GM12878 (cell line): Measurements from ENCODE around the gene PLS3. TPM values are rescaled to one million over a fixed set of nuclear protein-coding genes. Genes with fewer than 3 reads are reported as not detected.
A peak's percentile ranks its signal among the peaks of the same experiment; 100 is the strongest.

Experiments used
- ATAC-seq: fragments of 200-7000 bp; cut with Tn5 transposase; 3 replicates; pipeline ENCODE4 v1.9.1; 2020; ENCODE audit warnings: mild to moderate bottlenecking, moderate library complexity
- BruUV-seq: library from RNA; stranded (reverse); fragments of 400-500 nt; replicated peaks from 2 replicates; lab custom pipeline; 2021; lab: Mats Ljungman, UMichigan
- CTCF ChIA-PET: fragments of 300-600 bp; sonication (Branson Sonifier 250); formaldehyde crosslinking; extraction: SDS; loops from one replicate; lab custom pipeline; 2021; ENCODE audit warnings: inconsistent platforms; lab: Yijun Ruan, JAX
- POLR2A ChIA-PET: fragments of 350-600 bp; formaldehyde crosslinking; extraction: SDS; loops from one replicate; lab custom pipeline; 2021; ENCODE audit warnings: inconsistent platforms; lab: Charles Lee
- RAD21 ChIA-PET: fragments of 300-600 bp; sonication (Branson Sonifier 250); formaldehyde crosslinking; loops from one replicate; lab custom pipeline; 2023; ENCODE audit warnings: antibody characterized with exemption; ENCODE audit not compliant: unreplicated experiment; lab: Charles Lee
- SMC1A ChIA-PET: fragments of 300-600 bp; sonication (Branson Sonifier 250); formaldehyde crosslinking; loops from one replicate; lab custom pipeline; 2023; ENCODE audit not compliant: unreplicated experiment, uncharacterized antibody; lab: Charles Lee
- DNase-seq: peaks from one replicate; pipeline ENCODE4 v3.0.0-alpha.2; 2011; ENCODE audit warnings: low read depth, low spot score
- FAIRE-seq: peaks from 3 replicates; lab custom pipeline; 2011; peaks lifted over from hg19 to GRCh38; lab: Jason Lieb, UNC
- H2AFZ ChIP-seq: 2 replicates; pipeline ENCODE4 v1.6.0; 2011; ENCODE audit warnings: low read depth, low read length, control low read depth; ENCODE audit not compliant: control insufficient read depth
- H3K27ac ChIP-seq: 2 replicates; pipeline ENCODE4 v1.5.1; 2011; ENCODE audit warnings: control low read depth; ENCODE audit not compliant: control insufficient read depth, insufficient read depth
- H3K27me3 ChIP-seq, 2 experiments: replicated peaks in 1 of 2; 2 replicates each; pipeline versions ENCODE4 v1.6.0 to v1.6.1; 2011; ENCODE audit warnings: low read length in 1 of 2; ENCODE audit not compliant: control insufficient read depth in 2 of 2, insufficient read depth in 2 of 2
- H3K36me3 ChIP-seq, 2 experiments: 2 replicates each; pipeline ENCODE4 v1.5.1; 2011; ENCODE audit warnings: low read length in 1 of 2; ENCODE audit not compliant: control insufficient read depth in 2 of 2, insufficient read depth in 2 of 2
- H3K4me1 ChIP-seq: 2 replicates; pipeline ENCODE4 v1.6.1; 2011; ENCODE audit warnings: mild to moderate bottlenecking, low read length, moderate library complexity, mixed read lengths; ENCODE audit not compliant: control insufficient read depth, insufficient read depth
- H3K4me2 ChIP-seq: 2 replicates; pipeline ENCODE4 v1.6.0; 2011; ENCODE audit warnings: control low read depth; ENCODE audit not compliant: control insufficient read depth, insufficient read depth
- H3K4me3 ChIP-seq: fragments of 200-600 bp; sonication (generic); 2 replicates; pipeline ENCODE4 v1.5.1; 2016
- H3K79me2 ChIP-seq: 2 replicates; pipeline ENCODE4 v1.6.0; 2011; ENCODE audit warnings: low read length; ENCODE audit not compliant: control insufficient read depth, insufficient read depth
- H3K9ac ChIP-seq: 2 replicates; pipeline ENCODE4 v1.8.0; 2011; ENCODE audit warnings: low read length, control low read depth, mixed read lengths; ENCODE audit not compliant: control insufficient read depth, insufficient read depth
- H3K9me3 ChIP-seq: replicated peaks from 3 replicates; pipeline ENCODE4 v1.5.1; 2011; ENCODE audit warnings: mild to moderate bottlenecking, low read length; ENCODE audit not compliant: control insufficient read depth, insufficient read depth
- H4K20me1 ChIP-seq: 2 replicates; pipeline ENCODE4 v1.6.0; 2011; ENCODE audit not compliant: control insufficient read depth, insufficient read depth
- BRCA1 ChIP-seq: IDR thresholded peaks from 2 replicates; pipeline ENCODE4 v1.6.1; 2011; ENCODE audit warnings: low read depth, low read length, improper control_type of control experiment
- DPF2 ChIP-seq: fragments of 450-650 bp; IDR thresholded peaks from 2 replicates; pipeline ENCODE4 v1.6.1; 2017; ENCODE audit warnings: mild to moderate bottlenecking
- GATAD2B ChIP-seq: fragments of 450-650 bp; conservative IDR thresholded peaks from 2 replicates; pipeline ENCODE4 v1.6.1; 2017; ENCODE audit warnings: low read depth, mild to moderate bottlenecking, moderate library complexity
- JUNB ChIP-seq: IDR thresholded peaks from 2 replicates; pipeline ENCODE4 v1.6.1; 2016; ENCODE audit warnings: antibody characterized with exemption, mild to moderate bottlenecking
- MAX ChIP-seq: IDR thresholded peaks from 2 replicates; pipeline ENCODE4 v1.6.1; 2012; ENCODE audit warnings: low read depth, low read length, improper control_type of control experiment
- MEF2B ChIP-seq: fragments of 450-650 bp; IDR thresholded peaks from 2 replicates; pipeline ENCODE4 v1.6.1; 2018; ENCODE audit warnings: mild to moderate bottlenecking, moderate library complexity; ENCODE audit not compliant: partially characterized antibody, poor library complexity, severe bottlenecking
- MYC ChIP-seq: IDR thresholded peaks from 2 replicates; pipeline ENCODE4 v1.6.1; 2011; ENCODE audit warnings: mild to moderate bottlenecking, low read length, moderate library complexity, inconsistent platforms; ENCODE audit not compliant: insufficient read depth, insufficient replicate concordance, insufficient read length, severe bottlenecking
- NFXL1 ChIP-seq: fragments of 450-650 bp; IDR thresholded peaks from 2 replicates; pipeline ENCODE4 v1.6.1; 2017; ENCODE audit warnings: antibody characterized with exemption, mild to moderate bottlenecking, borderline replicate concordance
- NR2C2 ChIP-seq: IDR thresholded peaks from 2 replicates; pipeline ENCODE4 v1.6.1; 2011; ENCODE audit warnings: borderline replicate concordance, low read depth; ENCODE audit not compliant: control insufficient read depth, insufficient read length
- PAX8 ChIP-seq: fragments of 450-650 bp; IDR thresholded peaks from 2 replicates; pipeline ENCODE4 v1.6.1; 2017; ENCODE audit warnings: mild to moderate bottlenecking, moderate library complexity
- POLR2AphosphoS5 ChIP-seq: IDR thresholded peaks from 2 replicates; pipeline ENCODE4 v1.6.1; 2011; ENCODE audit warnings: mild to moderate bottlenecking, low read length, inconsistent platforms
- POU2F2 ChIP-seq: IDR thresholded peaks from 3 replicates; pipeline ENCODE4 v1.6.1; 2011; ENCODE audit warnings: low read depth, mild to moderate bottlenecking, low read length, borderline replicate concordance
- STAT3 ChIP-seq: IDR thresholded peaks from 2 replicates; pipeline ENCODE4 v1.6.1; 2011; ENCODE audit warnings: low read depth, low read length, improper control_type of control experiment
- YY1 ChIP-seq: IDR thresholded peaks from 2 replicates; pipeline ENCODE4 v1.6.1; 2011; ENCODE audit warnings: low read depth, mild to moderate bottlenecking, low read length
- WGBS: methylation state at CpG from one replicate; pipeline ENCODE4 v1.1.6; 2016; ENCODE audit warnings: low lambda C conversion rate; ENCODE audit not compliant: insufficient replicate concordance, insufficient coverage; ENCODE audit errors: missing lambda C conversion rate; 5-methylcytosine and 5-hydroxymethylcytosine counted together
- in situ Hi-C: fragments of 300-500 bp; cut with MboI; formaldehyde crosslinking; loops from 9 replicates; pipeline ENCODE4 v1.14.3; 2018; ENCODE audit warnings: mixed read lengths
- intact Hi-C: fragments of 100-400 bp; cut with micrococcal nuclease; formaldehyde crosslinking; loops from one replicate; pipeline ENCODE4 v1.14.2; 2022; ENCODE audit not compliant: unreplicated experiment
- polyA plus RNA-seq, 11 experiments: library from polyadenylated mRNA; depleted of rRNA in 4 of 11; unstranded in 6 of 11; stranded (reverse) in 5 of 11; fragments of >200 nt; fragmentation: Nextera tagmentation in 4 of 11; fragmentation: Illumina TruSeq in 1 of 11; extraction: Ambion mirVana in 4 of 11; extraction: Trizol in 1 of 11; gene quantifications; 1 replicate in 1 of 11; 2 replicates in 10 of 11; pipeline versions ENCODE4 v1.2.1 to v1.2.3, GENCODE V29; 2011 to 2016; ENCODE audit warnings: inconsistent platforms in 2 of 11, missing spikeins in 2 of 11, low read depth in 1 of 11
- total RNA-seq, 4 experiments: library from RNA; depleted of rRNA in 3 of 4; stranded (reverse); fragments of >200 nt in 3 of 4; fragmentation: Illumina TruSeq in 1 of 4; extraction: Trizol in 1 of 4; gene quantifications; 2 replicates each; pipeline versions ENCODE4 v1.2.1 to v1.2.3, GENCODE V29; 2013 to 2021

The PLS3 gene
- total and polyA plus RNA-seq, 10 of the 15 experiments (the other 5 are each of a cell fraction or from before 2014, with no cell fraction given), result 47.6 to 236 (median 174) TPM

- H3K9ac ChIP-seq, result no peak overlapping the region
- no peaks in the 10 kb centered on the region for H3K4me1 ChIP-seq
- no peaks in the 10 kb centered on the region for H3K27me3 ChIP-seq
- ChIA-PET POLR2A (interaction anchor here (0.6 to 1.0 kb wide), 3 partner anchors 9 to 12 kb away, joined by 3 read pairs; no protein-coding TSS in a partner anchor), RAD21 (interaction anchor here (1.1 to 6.0 kb wide), 5 partner anchors 8 to 51 kb away, joined by 3 to 38 read pairs (median 3); no protein-coding TSS in a partner anchor), SMC1A (interaction anchor here (0.7 to 6.4 kb wide), 5 partner anchors 8 to 28 kb away, joined by 3 to 49 read pairs (median 25); partner anchors contain the start of gene PLS3), CTCF (interaction anchor here (0.7 to 2.6 kb wide), 3 partner anchors 8 to 51 kb away, joined by 3 to 10 read pairs (median 8); no protein-coding TSS in a partner anchor)
- FAIRE-seq (peak; percentile 13), DNase-seq (no peak), ATAC-seq (peak; percentile 12)
- no peak overlapping the region for H3K4me3 ChIP-seq
- in situ Hi-C loops, result no loop called here
- H4K20me1 ChIP-seq, result no peaks in the 10 kb centered on the region
- WGBS, result 18% methylated on average over 4 of the region's 4 CpGs
- no peak overlapping the region for H3K27ac ChIP-seq
- H3K79me2 ChIP-seq, result no peaks in the 10 kb centered on the region
- H3K4me2 ChIP-seq, result no peak overlapping the region
- intact Hi-C loops, result no loop called here
- no peak overlapping the region for H2AFZ ChIP-seq
- no peaks in the 10 kb centered on the region for H3K9me3 ChIP-seq
- TF ChIP-seq NFXL1, result no peak
- TF ChIP-seq DPF2, result no peak
- H3K36me3 ChIP-seq, result no peaks in the 10 kb centered on the region
- BruUV-seq, result no TSS peak
These were observed 30.4 kb downstream of the PLS3 start for GRCh38 chrX:115591420-115591819.

- no peaks in the 10 kb centered on the region for H3K36me3 ChIP-seq
- no peaks in the 10 kb centered on the region for H3K9me3 ChIP-seq
- intact Hi-C loops, result no loop called here
- CTCF ChIA-PET, result interaction anchor here (0.7 to 2.6 kb wide), 5 partner anchors 9 to 51 kb away, joined by 3 to 10 read pairs (median 3); no protein-coding TSS in a partner anchor
- 18% methylated on average over 11 of the region's 11 CpGs for WGBS
- ATAC-seq, result peak; percentile 73
- H3K27me3 ChIP-seq, result no peaks in the 10 kb centered on the region
- RAD21 ChIA-PET, result interaction anchor here (0.9 to 6.0 kb wide), 10 partner anchors 9 to 262 kb away, joined by 3 to 38 read pairs (median 3); no protein-coding TSS in a partner anchor
- H3K9ac ChIP-seq, result no peak overlapping the region
- no peak for FAIRE-seq
- no peaks in the 10 kb centered on the region for H3K4me1 ChIP-seq
- SMC1A ChIA-PET, result interaction anchor here (0.7 to 6.4 kb wide), 8 partner anchors 9 to 260 kb away, joined by 3 to 49 read pairs (median 4); partner anchors contain the start of gene PLS3
- TF ChIP-seq STAT3 (no peak), NR2C2 (no peak), MAX (no peak), GATAD2B (no peak), MEF2B (no peak), YY1 (no peak), PAX8 (no peak), JUNB (no peak), POU2F2 (no peak), BRCA1 (no peak), MYC (no peak), POLR2AphosphoS5 (no peak)
- no peak overlapping the region for H3K27ac ChIP-seq
- no peak overlapping the region for H2AFZ ChIP-seq
- no peak for DNase-seq
- BruUV-seq, result no TSS peak
- H3K4me2 ChIP-seq, result no peak overlapping the region
- in situ Hi-C loops, result no loop called here
- no peaks in the 10 kb centered on the region for H4K20me1 ChIP-seq
- POLR2A ChIA-PET, result interaction anchor here (0.6 to 3.2 kb wide), 8 partner anchors 9 to 33 kb away, joined by 3 to 14 read pairs (median 3); no protein-coding TSS in a partner anchor
- H3K79me2 ChIP-seq, result no peaks in the 10 kb centered on the region
- H3K4me3 ChIP-seq, result no peak overlapping the region
These were observed 31.2 kb downstream of the PLS3 start for GRCh38 chrX:115591856-115592842.
